NB4 (cell line): Measurements from ENCODE around the gene HTR4.
A peak's percentile ranks its signal among the peaks of the same experiment; 100 is the strongest.

Experiments
- DNase-seq: peaks from one replicate; pipeline ENCODE4 v3.0.0; 2010; ENCODE audit warnings: low read depth
- H3K4me3 ChIP-seq: one replicate; pipeline ENCODE4 v1.5.1; 2011; ENCODE audit warnings: mild to moderate bottlenecking, low read depth, low read length, moderate library complexity
- CTCF ChIP-seq: IDR thresholded peaks from one replicate; pipeline ENCODE4 v1.5.1; 2012; ENCODE audit warnings: low read depth, low read length
- MAX ChIP-seq: IDR thresholded peaks from 2 replicates; pipeline ENCODE4 v1.6.1; 2011; ENCODE audit warnings: low read depth, low read length
- MYC ChIP-seq: IDR thresholded peaks from 2 replicates; pipeline ENCODE4 v1.6.1; 2011; ENCODE audit warnings: low read depth, low read length
- POLR2A ChIP-seq: IDR thresholded peaks from 2 replicates; pipeline ENCODE4 v1.6.1; 2011; ENCODE audit warnings: mild to moderate bottlenecking; ENCODE audit not compliant: insufficient read length; ENCODE audit errors: extremely low read depth

Gene HTR4

GRCh38 chr5:148653836-148654781, at the start of gene HTR4:
Gene HTR4, minus strand, starts transcription at chr5:148654527. Its CDS starts 17,513 bp downstream, at chr5:148637014.
- no peak for TF ChIP-seq CTCF
- no peak for TF ChIP-seq MYC
- TF ChIP-seq POLR2A: no peak
- no peak for TF ChIP-seq MAX
- H3K4me3 ChIP-seq: no peak within 1 kb of the TSS
- peak; percentile 4 for DNase-seq

- DNase-seq: no peak
- no peak overlapping the region for H3K4me3 ChIP-seq
- TF ChIP-seq MAX (no peak), CTCF (no peak), POLR2A (no peak), MYC (no peak)
Measured at GRCh38 chr5:148702019-148702596, 47.8 kb upstream of the HTR4 start.

- DNase-seq: no peak
- TF ChIP-seq MYC (no peak), POLR2A (no peak), CTCF (no peak), MAX (no peak)
Measured at GRCh38 chr5:148699028-148699427, 44.7 kb upstream of the HTR4 start.

GRCh38 chr5:148697809-148698196, 43.5 kb upstream of the HTR4 start:
- no peak for DNase-seq
- no peak for TF ChIP-seq MYC
- no peak for TF ChIP-seq CTCF
- no peak for TF ChIP-seq MAX
- no peak for TF ChIP-seq POLR2A
- no peak overlapping the region for H3K4me3 ChIP-seq

More at GRCh38 chr5:148699028-148699427, 44.7 kb upstream of the HTR4 start:
- H3K4me3 ChIP-seq: no peak overlapping the region

- no peak for DNase-seq
- TF ChIP-seq POLR2A (no peak), CTCF (no peak)
- H3K4me3 ChIP-seq: no peak overlapping the region
Measured at GRCh38 chr5:148697180-148697808, 43.0 kb upstream of the HTR4 start.
